HepG2 (cell line): ENCODE data around the gene RABL2A.
"Not testable (repeated sequence)": the region's sequence is repeated elsewhere in the genome, so short reads cannot be mapped to it uniquely, and the experiment has no call there.

Experiments
- EZH2 ChIP-seq: conservative IDR thresholded peaks from 2 replicates; pipeline ENCODE4 v1.6.1; 2012; ENCODE audit warnings: mild to moderate bottlenecking, low read depth, low read length, moderate library complexity
- GABPB1 ChIP-seq: IDR thresholded peaks from 2 replicates; pipeline ENCODE4 v1.6.1; 2016; ENCODE audit warnings: mild to moderate bottlenecking, missing genetic modification reagents, moderate library complexity, missing compliant biosample characterization
- MAF1 ChIP-seq: sonication (generic); formaldehyde crosslinking; IDR thresholded peaks from 2 replicates; pipeline ENCODE4 v1.5.0; 2020; ENCODE audit warnings: missing genetic modification reagents, borderline replicate concordance
- MTA3 ChIP-seq: sonication (generic); formaldehyde crosslinking; IDR thresholded peaks from 2 replicates; pipeline ENCODE4 v1.4.0; 2020; ENCODE audit warnings: missing genetic modification reagents
- RFX5 ChIP-seq: IDR thresholded peaks from 2 replicates; pipeline ENCODE4 v1.6.1; 2011; ENCODE audit warnings: low read depth, low read length, improper control_type of control experiment
- THAP11 ChIP-seq: IDR thresholded peaks from 2 replicates; pipeline ENCODE4 v1.6.1; 2016; ENCODE audit warnings: missing biosample characterization, missing genetic modification reagents
- U2AF1 ChIP-seq: fragments of 200-400 bp; formaldehyde crosslinking; optimal IDR thresholded peaks from 2 replicates; pipeline ENCODE3; 2017; ENCODE audit warnings: mild to moderate bottlenecking, low read depth, low read length
- ZBTB38 ChIP-seq: sonication (generic); formaldehyde crosslinking; IDR thresholded peaks from 2 replicates; pipeline ENCODE4 v1.5.1; 2020; ENCODE audit warnings: mild to moderate bottlenecking, missing genetic modification reagents
- ZNF263 ChIP-seq: sonication (generic); formaldehyde crosslinking; IDR thresholded peaks from 2 replicates; pipeline ENCODE4 v1.4.0; 2020; ENCODE audit warnings: missing genetic modification reagents
- ZNF292 ChIP-seq: sonication (generic); formaldehyde crosslinking; IDR thresholded peaks from 2 replicates; pipeline ENCODE4 v1.8.1; 2022; ENCODE audit warnings: mild to moderate bottlenecking, low read depth, missing genetic modification reagents, borderline replicate concordance
- TF ChIP-seq, protein P1 (sequence below): IDR thresholded peaks from 2 replicates; pipeline ENCODE4 v1.6.1; 2016; ENCODE audit warnings: missing compliant biosample characterization, missing genetic modification reagents, borderline replicate concordance
- TF ChIP-seq, protein P2 (sequence below): sonication (generic); formaldehyde crosslinking; IDR thresholded peaks from 2 replicates; pipeline ENCODE4 v1.5.0; 2020; ENCODE audit warnings: mild to moderate bottlenecking, missing genetic modification reagents, moderate library complexity

DNA sequence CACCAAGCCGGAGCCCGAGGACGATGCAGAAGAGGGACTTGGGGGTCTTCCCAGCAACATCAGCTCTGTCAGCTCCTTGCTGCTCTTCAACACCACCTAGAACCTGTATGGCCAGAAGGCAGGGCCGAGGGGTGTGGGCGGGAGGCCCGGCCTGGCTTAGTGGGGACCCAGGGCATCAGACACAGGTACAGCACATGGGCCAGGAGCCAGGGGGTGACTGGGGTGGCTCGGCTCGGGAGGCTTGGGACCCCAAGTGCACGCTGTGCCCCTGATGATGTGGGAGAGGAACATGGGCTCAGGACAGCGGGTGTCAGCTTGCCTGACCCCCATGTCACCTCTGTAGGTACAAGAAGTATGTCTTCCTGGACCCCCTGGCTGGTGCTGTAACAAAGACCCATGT lies 31.3 kb upstream of the RABL2A start:
- TF ChIP-seq RFX5; MAF1 (CRISPR knock-in tag); MTA3 (CRISPR knock-in tag); GABPB1; ZBTB38 (CRISPR knock-in tag); U2AF1; EZH2; ZNF292 (CRISPR knock-in tag); THAP11; ZNF263 (CRISPR knock-in tag): not testable (repeated sequence)
- TF ChIP-seq, protein P1, sequence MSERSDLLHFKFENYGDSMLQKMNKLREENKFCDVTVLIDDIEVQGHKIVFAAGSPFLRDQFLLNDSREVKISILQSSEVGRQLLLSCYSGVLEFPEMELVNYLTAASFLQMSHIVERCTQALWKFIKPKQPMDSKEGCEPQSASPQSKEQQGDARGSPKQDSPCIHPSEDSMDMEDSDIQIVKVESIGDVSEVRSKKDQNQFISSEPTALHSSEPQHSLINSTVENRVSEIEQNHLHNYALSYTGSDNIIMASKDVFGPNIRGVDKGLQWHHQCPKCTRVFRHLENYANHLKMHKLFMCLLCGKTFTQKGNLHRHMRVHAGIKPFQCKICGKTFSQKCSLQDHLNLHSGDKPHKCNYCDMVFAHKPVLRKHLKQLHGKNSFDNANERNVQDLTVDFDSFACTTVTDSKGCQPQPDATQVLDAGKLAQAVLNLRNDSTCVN: not testable (repeated sequence)
- TF ChIP-seq, protein P2, sequence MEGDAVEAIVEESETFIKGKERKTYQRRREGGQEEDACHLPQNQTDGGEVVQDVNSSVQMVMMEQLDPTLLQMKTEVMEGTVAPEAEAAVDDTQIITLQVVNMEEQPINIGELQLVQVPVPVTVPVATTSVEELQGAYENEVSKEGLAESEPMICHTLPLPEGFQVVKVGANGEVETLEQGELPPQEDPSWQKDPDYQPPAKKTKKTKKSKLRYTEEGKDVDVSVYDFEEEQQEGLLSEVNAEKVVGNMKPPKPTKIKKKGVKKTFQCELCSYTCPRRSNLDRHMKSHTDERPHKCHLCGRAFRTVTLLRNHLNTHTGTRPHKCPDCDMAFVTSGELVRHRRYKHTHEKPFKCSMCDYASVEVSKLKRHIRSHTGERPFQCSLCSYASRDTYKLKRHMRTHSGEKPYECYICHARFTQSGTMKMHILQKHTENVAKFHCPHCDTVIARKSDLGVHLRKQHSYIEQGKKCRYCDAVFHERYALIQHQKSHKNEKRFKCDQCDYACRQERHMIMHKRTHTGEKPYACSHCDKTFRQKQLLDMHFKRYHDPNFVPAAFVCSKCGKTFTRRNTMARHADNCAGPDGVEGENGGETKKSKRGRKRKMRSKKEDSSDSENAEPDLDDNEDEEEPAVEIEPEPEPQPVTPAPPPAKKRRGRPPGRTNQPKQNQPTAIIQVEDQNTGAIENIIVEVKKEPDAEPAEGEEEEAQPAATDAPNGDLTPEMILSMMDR (CRISPR knock-in tag): not testable (repeated sequence)
